ENCODE data around the gene DRC1. TPM values are rescaled to one million over a fixed set of nuclear protein-coding genes. Genes with fewer than 3 reads are reported as not detected.

The DRC1 gene
- total and polyA plus RNA-seq, 4 donors = 2.5 to 18.4 (median 8.8) TPM

GRCh38 chr2:26483957-26484565 lies 82.3 kb downstream of the DRC1 start:
- H3K27me3 ChIP-seq (ENCODE audit: control insufficient read depth in 3 of 3, insufficient read depth in 3 of 3, low read length in 2 of 3) = peaks cover 0 to 3% (median 0%) of the 10 kb centered on the region in 3 donors
- H3K9me3 ChIP-seq (ENCODE audit: control insufficient read depth in 4 of 4, insufficient read depth in 3 of 4, low read length in 3 of 4) = no peaks in the 10 kb centered on the region
- H3K4me3 ChIP-seq = no peak overlapping the region
- no peaks in the 10 kb centered on the region for H3K36me3 ChIP-seq (ENCODE audit: control insufficient read depth in 4 of 4, insufficient read depth in 4 of 4, low read length in 4 of 4)
- WGBS, 2 donors = 74 to 83% methylated on average over 13 of the region's 13 CpGs
- no peak overlapping the region for H3K27ac ChIP-seq (ENCODE audit: low read depth in 1 of 2, low read length in 1 of 2)
- no peak overlapping the region for H3K9ac ChIP-seq (ENCODE audit: insufficient read depth in 1 of 2, low read length in 2 of 2)
- TF ChIP-seq CTCF (IDR thresholded peaks at IDR 0.05; ENCODE audit: control extremely low read depth, extremely low read depth) = no peak
- H3K4me1 ChIP-seq (ENCODE audit: control insufficient read depth in 5 of 5, insufficient read depth in 5 of 5, low read length in 5 of 5) = peaks cover 0 to 23% (median 6%) of the 10 kb centered on the region in 5 donors
- no peak for ATAC-seq (ENCODE audit: insufficient read depth, low FRiP score)
- peak; percentile 72 to 88 (median 86) for DNase-seq

GRCh38 chr2:26484579-26484978 lies 82.9 kb downstream of the DRC1 start:
- Histone ChIP-seq H3K4me3 (no peak overlapping the region), H3K9me3 (ENCODE audit: control insufficient read depth in 4 of 4, insufficient read depth in 3 of 4, low read length in 3 of 4) (no peaks in the 10 kb centered on the region), H3K4me1 (ENCODE audit: control insufficient read depth in 5 of 5, insufficient read depth in 5 of 5, low read length in 5 of 5) (peaks cover 0 to 23% (median 6%) of the 10 kb centered on the region in 5 donors), H3K27me3 (ENCODE audit: control insufficient read depth in 3 of 3, insufficient read depth in 3 of 3, low read length in 2 of 3) (peaks cover 0 to 3% (median 0%) of the 10 kb centered on the region in 3 donors), H3K9ac (ENCODE audit: insufficient read depth in 1 of 2, low read length in 2 of 2) (no peak overlapping the region), H3K27ac (ENCODE audit: low read depth in 1 of 2, low read length in 1 of 2) (no peak overlapping the region), H3K36me3 (ENCODE audit: control insufficient read depth in 4 of 4, insufficient read depth in 4 of 4, low read length in 4 of 4) (no peaks in the 10 kb centered on the region)
- ATAC-seq (ENCODE audit: insufficient read depth, low FRiP score) (no peak), DNase-seq (no peak)
- WGBS, 2 donors = 81 to 91% methylated on average over 4 of the region's 4 CpGs
- no peak for TF ChIP-seq CTCF (IDR thresholded peaks at IDR 0.05; ENCODE audit: control extremely low read depth, extremely low read depth)

- H3K36me3 ChIP-seq (ENCODE audit: control insufficient read depth in 4 of 4, insufficient read depth in 4 of 4, low read length in 4 of 4) = no peaks in the 10 kb centered on the region
- H3K27me3 ChIP-seq (ENCODE audit: control insufficient read depth in 3 of 3, insufficient read depth in 3 of 3, low read length in 2 of 3) = peaks cover 0 to 3% (median 0%) of the 10 kb centered on the region in 3 donors
- no peaks in the 10 kb centered on the region for H3K9me3 ChIP-seq (ENCODE audit: control insufficient read depth in 4 of 4, insufficient read depth in 3 of 4, low read length in 3 of 4)
- H3K9ac ChIP-seq (ENCODE audit: insufficient read depth in 1 of 2, low read length in 2 of 2) = no peak overlapping the region
- no peak overlapping the region for H3K4me3 ChIP-seq
- no peak for TF ChIP-seq CTCF (IDR thresholded peaks at IDR 0.05; ENCODE audit: control extremely low read depth, extremely low read depth)
- DNase-seq (no peak), ATAC-seq (ENCODE audit: insufficient read depth, low FRiP score) (no peak)
- 91 to 93% methylated on average over 2 of the region's 2 CpGs for whole genome bisulfite sequencing, 2 donors
- no peak overlapping the region for H3K27ac ChIP-seq (ENCODE audit: low read depth in 1 of 2, low read length in 1 of 2)
- H3K4me1 ChIP-seq (ENCODE audit: control insufficient read depth in 5 of 5, insufficient read depth in 5 of 5, low read length in 5 of 5) = peaks cover 0 to 23% (median 6%) of the 10 kb centered on the region in 5 donors
These were observed 83.4 kb downstream of the DRC1 start for GRCh38 chr2:26485099-26485498.
